HCT116 (cell line): ENCODE measurements around the gene NSMCE1. TPM values are rescaled to one million over a fixed set of nuclear protein-coding genes. Genes with fewer than 3 reads are reported as not detected.

Experiments used
- ATAC-seq: fragments of 200-7000 bp; cut with Tn5 transposase; 2 replicates; pipeline ENCODE4 v1.9.1; 2020; ENCODE audit warnings: mild to moderate bottlenecking, moderate library complexity
- BruUV-seq: library from RNA; stranded (reverse); fragments of 400-500 nt; replicated peaks from 2 replicates; lab custom pipeline; 2021; lab: Mats Ljungman, UMichigan
- CTCF ChIA-PET: fragments of 300-600 bp; sonication (Branson Sonifier 250); formaldehyde crosslinking; loops from one replicate; lab custom pipeline; 2021; ENCODE audit warnings: antibody characterized with exemption; lab: Charles Lee
- POLR2A ChIA-PET: fragments of 300-600, 350-600 bp; sonication (Branson Sonifier 250); formaldehyde crosslinking; loops from one replicate; lab custom pipeline; 2021; ENCODE audit warnings: antibody characterized with exemption; lab: Charles Lee
- RAD21 ChIA-PET, 2 experiments: fragments of 300-600 bp; sonication (Branson Sonifier 250); formaldehyde crosslinking; loops; one replicate each; lab custom pipeline; 2023; ENCODE audit warnings: low total read pairs in 2 of 2; ENCODE audit not compliant: uncharacterized antibody in 2 of 2, unreplicated experiment in 2 of 2, low non-redundant PET in 1 of 2; lab: Charles Lee
- DNase-seq: peaks from one replicate; pipeline ENCODE4 v3.0.0-alpha.2; 2010; ENCODE audit warnings: low read depth, low spot score
- H2AFZ ChIP-seq: fragments of 200-600 bp; shearing (Covaris generic), sonication (generic); 2 replicates; pipeline ENCODE4 v1.6.1; 2017; ENCODE audit warnings: low read depth, mixed run types, mixed read lengths, antibody characterized with exemption, low read length; ENCODE audit not compliant: poor library complexity, severe bottlenecking
- H3K27ac ChIP-seq: 2 replicates; pipeline ENCODE4 v1.5.1; 2012; ENCODE audit warnings: low read depth, low read length
- H3K27me3 ChIP-seq: fragments of 200-600 bp; sonication (generic); 2 replicates; pipeline ENCODE4 v1.6.1; 2016; ENCODE audit warnings: mixed run types, low read length, mixed read lengths; ENCODE audit not compliant: insufficient read depth
- H3K36me3 ChIP-seq, 2 experiments: fragments of 200-500 bp in 1 of 2; fragments of 200-600 bp in 1 of 2; sonication (Bioruptor generic) in 1 of 2; sonication (generic) in 1 of 2; 2 replicates each; pipeline versions ENCODE4 v1.5.1 to v1.6.1; 2014 to 2016; ENCODE audit warnings: low read length in 2 of 2, inconsistent platforms in 1 of 2, mixed read lengths in 1 of 2, mixed run types in 1 of 2; ENCODE audit not compliant: insufficient read depth in 2 of 2, control insufficient read depth in 1 of 2
- H3K4me1 ChIP-seq, 2 experiments: fragments of 200-600 bp in 1 of 2; sonication (generic) in 1 of 2; 2 replicates each; pipeline versions ENCODE4 v1.5.1 to v1.6.1; 2012 to 2017; ENCODE audit warnings: low read length in 2 of 2, inconsistent platforms in 1 of 2, mild to moderate bottlenecking in 1 of 2, mixed read lengths in 1 of 2, mixed run types in 1 of 2, moderate library complexity in 1 of 2; ENCODE audit not compliant: insufficient read depth in 2 of 2, control insufficient read depth in 1 of 2
- H3K4me2 ChIP-seq: fragments of 200-600 bp; sonication (generic); 2 replicates; pipeline ENCODE4 v1.6.1; 2017; ENCODE audit warnings: mixed run types, low read length, mixed read lengths
- H3K4me3 ChIP-seq, 2 experiments: fragments of 200-600 bp in 1 of 2; sonication (generic) in 1 of 2; replicated peaks in 1 of 2; 2 replicates each; pipeline ENCODE4 v1.5.1; 2011 to 2016; ENCODE audit warnings: low read length in 2 of 2, control low read depth in 1 of 2, low read depth in 1 of 2, mild to moderate bottlenecking in 1 of 2, mixed read lengths in 1 of 2, mixed run types in 1 of 2
- H3K79me2 ChIP-seq: fragments of 200-600 bp; sonication (generic); 2 replicates; pipeline ENCODE4 v1.6.1; 2017; ENCODE audit warnings: mild to moderate bottlenecking, mixed run types, low read length, moderate library complexity, mixed read lengths; ENCODE audit not compliant: insufficient read depth
- H3K9ac ChIP-seq: fragments of 200-600 bp; sonication (generic); 2 replicates; pipeline ENCODE4 v1.6.1; 2016; ENCODE audit warnings: low read length, mixed read lengths
- H3K9me2 ChIP-seq: fragments of 200-600 bp; sonication (generic), shearing (Covaris generic); 2 replicates; pipeline ENCODE4 v1.6.1; 2017; ENCODE audit warnings: mixed run types, mild to moderate bottlenecking, moderate library complexity; ENCODE audit not compliant: insufficient read depth
- H3K9me3 ChIP-seq, 2 experiments: fragments of 200-500 bp in 1 of 2; fragments of 200-600 bp in 1 of 2; sonication (Bioruptor generic) in 1 of 2; sonication (generic) in 1 of 2; 2 replicates each; pipeline ENCODE4 v1.6.1; 2014 to 2017; ENCODE audit warnings: low read length in 2 of 2, mixed read lengths in 2 of 2, inconsistent platforms in 1 of 2, low read depth in 1 of 2, mild to moderate bottlenecking in 1 of 2, mixed run types in 1 of 2, moderate library complexity in 1 of 2; ENCODE audit not compliant: control insufficient read depth in 1 of 2, insufficient read depth in 1 of 2
- H4K20me1 ChIP-seq: fragments of 200-600 bp; sonication (generic), shearing (Covaris generic); 2 replicates; pipeline ENCODE4 v1.6.1; 2017; ENCODE audit warnings: mixed run types, mild to moderate bottlenecking, moderate library complexity; ENCODE audit not compliant: insufficient read depth
- CBX3 ChIP-seq: IDR thresholded peaks from 2 replicates; pipeline ENCODE4 v1.6.1; 2012; ENCODE audit warnings: low read depth
- EGR1 ChIP-seq: IDR thresholded peaks from 2 replicates; pipeline ENCODE4 v1.6.1; 2012; ENCODE audit warnings: low read depth
- ELF1 ChIP-seq: IDR thresholded peaks from 2 replicates; pipeline ENCODE4 v1.6.1; 2012; ENCODE audit warnings: low read depth, borderline replicate concordance
- RAD21 ChIP-seq: IDR thresholded peaks from 2 replicates; pipeline ENCODE4 v1.6.1; 2012; ENCODE audit warnings: low read depth, mild to moderate bottlenecking
- TCF7L2 ChIP-seq: IDR thresholded peaks from 2 replicates; pipeline ENCODE4 v1.7.0; 2011; ENCODE audit warnings: borderline replicate concordance, inconsistent platforms; ENCODE audit not compliant: insufficient read depth, insufficient read length; ENCODE audit errors: extremely low read depth
- ZFX ChIP-seq: fragments of 450-650 bp; IDR thresholded peaks from 2 replicates; pipeline ENCODE4 v1.6.1; 2017
- ZNF274 ChIP-seq: fragments of 200-500 bp; sonication (Bioruptor generic); IDR thresholded peaks from 2 replicates; pipeline ENCODE4 v1.6.1; 2014; ENCODE audit warnings: mild to moderate bottlenecking, low read depth, low read length, inconsistent platforms
- intact Hi-C: fragments of 100-400 bp; cut with micrococcal nuclease; formaldehyde crosslinking; loops from 2 replicates; pipeline ENCODE4 v1.10.0; 2022
- total RNA-seq: library from RNA; stranded (reverse); gene quantifications from one replicate; pipeline ENCODE4 v1.2.1, GENCODE V29; 2021; ENCODE audit not compliant: unreplicated experiment
- TF ChIP-seq, protein P1 (sequence below): IDR thresholded peaks from 2 replicates; pipeline ENCODE4 v1.6.1; 2012; ENCODE audit warnings: low read depth
- TF ChIP-seq, protein P2 (sequence below): IDR thresholded peaks from 2 replicates; pipeline ENCODE4 v1.6.1; 2011; ENCODE audit warnings: mild to moderate bottlenecking, low read length, moderate library complexity; ENCODE audit not compliant: insufficient replicate concordance; ENCODE audit errors: extremely low read depth
- TF ChIP-seq, protein P3 (sequence below): IDR thresholded peaks from 2 replicates; pipeline ENCODE4 v1.6.1; 2012

Gene NSMCE1
- total RNA-seq, 1 experiment from 2014 or later, result 85.6 TPM

DNA sequence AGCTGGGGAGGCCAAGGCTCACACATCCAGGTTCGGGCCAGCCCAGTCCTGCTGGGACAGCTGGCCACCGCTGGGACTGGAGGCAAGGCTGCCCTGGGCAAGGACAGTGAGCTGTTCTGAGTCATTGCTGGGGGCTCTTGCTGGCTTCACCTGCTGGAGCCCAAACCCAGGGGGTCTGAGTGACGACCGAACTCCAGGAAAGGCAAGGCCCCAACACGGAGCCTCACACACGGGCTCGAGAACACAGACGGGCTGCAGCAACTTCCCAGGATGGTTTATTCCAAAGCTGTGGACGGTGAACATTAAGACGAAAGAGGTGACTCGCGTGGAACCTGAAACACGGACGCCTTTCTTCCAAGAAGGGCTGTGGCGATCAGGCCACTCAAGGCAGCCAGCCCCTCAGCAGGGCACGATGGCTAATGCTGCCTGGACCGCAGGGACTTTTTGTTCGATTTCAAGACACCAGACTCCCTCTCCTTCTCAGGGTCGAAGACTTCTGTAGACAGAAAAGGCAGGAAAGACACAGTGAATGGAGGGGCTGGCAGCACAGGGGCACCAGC is 43.8 kb downstream of the NSMCE1 start:
- ChIA-PET POLR2A (no interaction called here), CTCF (interaction anchor here (0.9 to 1.3 kb wide), 2 partner anchors 10 to 143 kb away, joined by 5 read pairs; no protein-coding TSS in a partner anchor), RAD21 (interaction anchor here in 1 of 2 experiments (0.5 kb wide), 1 partner anchor 207 kb away, joined by 3 read pairs; no protein-coding TSS in a partner anchor)
- intact Hi-C loops, result no loop called here
- ATAC-seq (no peak), DNase-seq (no peak)
- no peaks in the 10 kb centered on the region for H3K27me3 ChIP-seq
- H3K4me2 ChIP-seq, result no peak overlapping the region
- peaks cover 8 to 14% of the 10 kb centered on the region in 2 experiments; a peak in 3 of 4 replicates for H3K4me1 ChIP-seq
- no peak overlapping the region for H3K4me3 ChIP-seq
- no peak overlapping the region for H2AFZ ChIP-seq
- H3K9me3 ChIP-seq, result no peaks in the 10 kb centered on the region
- no peaks in the 10 kb centered on the region for H3K9me2 ChIP-seq
- no peaks in the 10 kb centered on the region for H4K20me1 ChIP-seq
- TF ChIP-seq RAD21 (no peak), EGR1 (no peak), CBX3 (no peak), ELF1 (no peak), ZNF274 (no peak), TCF7L2 (no peak), ZFX (no peak)
- TF ChIP-seq, protein P1, sequence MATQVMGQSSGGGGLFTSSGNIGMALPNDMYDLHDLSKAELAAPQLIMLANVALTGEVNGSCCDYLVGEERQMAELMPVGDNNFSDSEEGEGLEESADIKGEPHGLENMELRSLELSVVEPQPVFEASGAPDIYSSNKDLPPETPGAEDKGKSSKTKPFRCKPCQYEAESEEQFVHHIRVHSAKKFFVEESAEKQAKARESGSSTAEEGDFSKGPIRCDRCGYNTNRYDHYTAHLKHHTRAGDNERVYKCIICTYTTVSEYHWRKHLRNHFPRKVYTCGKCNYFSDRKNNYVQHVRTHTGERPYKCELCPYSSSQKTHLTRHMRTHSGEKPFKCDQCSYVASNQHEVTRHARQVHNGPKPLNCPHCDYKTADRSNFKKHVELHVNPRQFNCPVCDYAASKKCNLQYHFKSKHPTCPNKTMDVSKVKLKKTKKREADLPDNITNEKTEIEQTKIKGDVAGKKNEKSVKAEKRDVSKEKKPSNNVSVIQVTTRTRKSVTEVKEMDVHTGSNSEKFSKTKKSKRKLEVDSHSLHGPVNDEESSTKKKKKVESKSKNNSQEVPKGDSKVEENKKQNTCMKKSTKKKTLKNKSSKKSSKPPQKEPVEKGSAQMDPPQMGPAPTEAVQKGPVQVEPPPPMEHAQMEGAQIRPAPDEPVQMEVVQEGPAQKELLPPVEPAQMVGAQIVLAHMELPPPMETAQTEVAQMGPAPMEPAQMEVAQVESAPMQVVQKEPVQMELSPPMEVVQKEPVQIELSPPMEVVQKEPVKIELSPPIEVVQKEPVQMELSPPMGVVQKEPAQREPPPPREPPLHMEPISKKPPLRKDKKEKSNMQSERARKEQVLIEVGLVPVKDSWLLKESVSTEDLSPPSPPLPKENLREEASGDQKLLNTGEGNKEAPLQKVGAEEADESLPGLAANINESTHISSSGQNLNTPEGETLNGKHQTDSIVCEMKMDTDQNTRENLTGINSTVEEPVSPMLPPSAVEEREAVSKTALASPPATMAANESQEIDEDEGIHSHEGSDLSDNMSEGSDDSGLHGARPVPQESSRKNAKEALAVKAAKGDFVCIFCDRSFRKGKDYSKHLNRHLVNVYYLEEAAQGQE, result no peak
- TF ChIP-seq, protein P2, sequence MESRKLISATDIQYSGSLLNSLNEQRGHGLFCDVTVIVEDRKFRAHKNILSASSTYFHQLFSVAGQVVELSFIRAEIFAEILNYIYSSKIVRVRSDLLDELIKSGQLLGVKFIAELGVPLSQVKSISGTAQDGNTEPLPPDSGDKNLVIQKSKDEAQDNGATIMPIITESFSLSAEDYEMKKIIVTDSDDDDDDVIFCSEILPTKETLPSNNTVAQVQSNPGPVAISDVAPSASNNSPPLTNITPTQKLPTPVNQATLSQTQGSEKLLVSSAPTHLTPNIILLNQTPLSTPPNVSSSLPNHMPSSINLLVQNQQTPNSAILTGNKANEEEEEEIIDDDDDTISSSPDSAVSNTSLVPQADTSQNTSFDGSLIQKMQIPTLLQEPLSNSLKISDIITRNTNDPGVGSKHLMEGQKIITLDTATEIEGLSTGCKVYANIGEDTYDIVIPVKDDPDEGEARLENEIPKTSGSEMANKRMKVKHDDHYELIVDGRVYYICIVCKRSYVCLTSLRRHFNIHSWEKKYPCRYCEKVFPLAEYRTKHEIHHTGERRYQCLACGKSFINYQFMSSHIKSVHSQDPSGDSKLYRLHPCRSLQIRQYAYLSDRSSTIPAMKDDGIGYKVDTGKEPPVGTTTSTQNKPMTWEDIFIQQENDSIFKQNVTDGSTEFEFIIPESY, result no peak
- TF ChIP-seq, protein P3, sequence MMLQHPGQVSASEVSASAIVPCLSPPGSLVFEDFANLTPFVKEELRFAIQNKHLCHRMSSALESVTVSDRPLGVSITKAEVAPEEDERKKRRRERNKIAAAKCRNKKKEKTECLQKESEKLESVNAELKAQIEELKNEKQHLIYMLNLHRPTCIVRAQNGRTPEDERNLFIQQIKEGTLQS, result no peak
- no peak overlapping the region for H3K9ac ChIP-seq
- no TSS peak for BruUV-seq
- H3K79me2 ChIP-seq, result no peaks in the 10 kb centered on the region
- H3K36me3 ChIP-seq, result no peaks in the 10 kb centered on the region; a peak in 1 of 4 replicates
- H3K27ac ChIP-seq, result no peak overlapping the region
